ENCODE results near the gene SHB.

The SHB gene

DNA sequence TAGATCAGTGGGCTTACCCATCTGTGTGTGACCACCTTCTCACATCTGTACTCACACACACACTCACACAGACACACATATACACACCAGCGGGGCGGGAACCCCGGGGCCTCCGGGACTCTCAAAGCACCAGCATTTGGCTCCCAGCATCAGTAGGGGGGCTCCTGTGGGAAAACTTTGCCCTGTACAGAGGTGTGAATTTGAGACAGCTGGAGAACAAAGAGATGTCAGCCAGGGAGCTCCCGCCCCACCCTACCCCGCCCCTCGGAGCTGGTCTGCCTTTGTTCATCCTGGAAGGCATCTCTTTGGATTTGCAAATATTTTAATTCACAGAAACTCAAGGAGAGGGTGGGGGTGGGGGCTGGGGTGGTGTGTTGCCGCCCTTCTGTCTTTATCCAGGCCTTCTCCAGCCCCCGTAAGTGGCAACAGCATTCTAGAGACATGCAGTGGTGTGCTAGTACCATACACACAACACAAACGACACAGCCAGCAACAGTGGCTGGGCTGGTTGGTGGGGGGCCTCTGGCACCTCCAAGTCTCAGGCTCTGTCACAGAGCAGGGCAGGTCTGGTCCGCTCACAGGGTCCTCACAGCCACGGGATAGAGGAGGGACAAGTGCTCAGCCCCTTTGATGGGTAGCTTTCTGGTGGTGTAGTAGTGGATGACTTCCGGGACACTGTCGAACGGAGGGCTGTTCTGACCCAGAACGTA is 149.6 kb downstream of the SHB start:
- DNase-seq (ENCODE audit: low read depth), result no peak
- in situ Hi-C loops (cut with HindIII; ENCODE audit: low sequenced_read_pairs), result loop anchor here (25.0 kb wide), 1 partner anchor 318 kb away; no protein-coding TSS in a partner anchor
- H3K4me3 ChIP-seq (ENCODE audit: low read depth, low read length), result no peak overlapping the region
- TF ChIP-seq, protein P1, sequence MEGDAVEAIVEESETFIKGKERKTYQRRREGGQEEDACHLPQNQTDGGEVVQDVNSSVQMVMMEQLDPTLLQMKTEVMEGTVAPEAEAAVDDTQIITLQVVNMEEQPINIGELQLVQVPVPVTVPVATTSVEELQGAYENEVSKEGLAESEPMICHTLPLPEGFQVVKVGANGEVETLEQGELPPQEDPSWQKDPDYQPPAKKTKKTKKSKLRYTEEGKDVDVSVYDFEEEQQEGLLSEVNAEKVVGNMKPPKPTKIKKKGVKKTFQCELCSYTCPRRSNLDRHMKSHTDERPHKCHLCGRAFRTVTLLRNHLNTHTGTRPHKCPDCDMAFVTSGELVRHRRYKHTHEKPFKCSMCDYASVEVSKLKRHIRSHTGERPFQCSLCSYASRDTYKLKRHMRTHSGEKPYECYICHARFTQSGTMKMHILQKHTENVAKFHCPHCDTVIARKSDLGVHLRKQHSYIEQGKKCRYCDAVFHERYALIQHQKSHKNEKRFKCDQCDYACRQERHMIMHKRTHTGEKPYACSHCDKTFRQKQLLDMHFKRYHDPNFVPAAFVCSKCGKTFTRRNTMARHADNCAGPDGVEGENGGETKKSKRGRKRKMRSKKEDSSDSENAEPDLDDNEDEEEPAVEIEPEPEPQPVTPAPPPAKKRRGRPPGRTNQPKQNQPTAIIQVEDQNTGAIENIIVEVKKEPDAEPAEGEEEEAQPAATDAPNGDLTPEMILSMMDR (IDR thresholded peaks at IDR 0.05; ENCODE audit: low read depth, low read length, missing control alignments), result no peak

DNA sequence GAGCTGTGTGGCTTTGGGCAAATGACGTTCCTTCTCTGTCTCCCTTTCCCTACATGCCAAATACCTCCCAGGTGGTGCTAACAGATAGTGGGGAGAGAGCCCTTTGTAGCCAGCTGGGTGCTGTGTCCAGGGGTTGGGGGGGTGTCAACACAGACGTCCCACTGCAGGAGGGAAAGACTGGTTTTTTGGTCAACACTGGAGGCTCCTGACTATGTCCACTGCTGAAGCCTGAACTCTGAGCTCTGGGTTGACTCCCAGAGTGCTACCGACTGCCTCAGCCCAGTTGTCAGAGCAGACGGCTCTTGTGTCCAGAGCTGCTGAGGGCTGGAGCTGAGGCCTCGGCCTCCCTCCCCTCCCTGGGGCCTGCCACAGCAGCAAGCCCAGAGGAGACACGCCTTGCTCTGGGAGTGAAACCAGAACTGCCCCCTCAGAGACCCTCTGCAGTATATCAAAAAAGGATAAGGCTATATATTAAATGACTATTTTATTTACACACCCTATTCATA is 150.3 kb downstream of the SHB start:
- TF ChIP-seq, protein P1 (IDR thresholded peaks at IDR 0.05; ENCODE audit: low read depth, low read length, missing control alignments), result no peak
- in situ Hi-C loops (cut with HindIII; ENCODE audit: low sequenced_read_pairs), result loop anchor here (25.0 kb wide), 1 partner anchor 319 kb away; no protein-coding TSS in a partner anchor
- DNase-seq (ENCODE audit: low read depth), result no peak
- no peak overlapping the region for H3K4me3 ChIP-seq (ENCODE audit: low read depth, low read length)

DNA sequence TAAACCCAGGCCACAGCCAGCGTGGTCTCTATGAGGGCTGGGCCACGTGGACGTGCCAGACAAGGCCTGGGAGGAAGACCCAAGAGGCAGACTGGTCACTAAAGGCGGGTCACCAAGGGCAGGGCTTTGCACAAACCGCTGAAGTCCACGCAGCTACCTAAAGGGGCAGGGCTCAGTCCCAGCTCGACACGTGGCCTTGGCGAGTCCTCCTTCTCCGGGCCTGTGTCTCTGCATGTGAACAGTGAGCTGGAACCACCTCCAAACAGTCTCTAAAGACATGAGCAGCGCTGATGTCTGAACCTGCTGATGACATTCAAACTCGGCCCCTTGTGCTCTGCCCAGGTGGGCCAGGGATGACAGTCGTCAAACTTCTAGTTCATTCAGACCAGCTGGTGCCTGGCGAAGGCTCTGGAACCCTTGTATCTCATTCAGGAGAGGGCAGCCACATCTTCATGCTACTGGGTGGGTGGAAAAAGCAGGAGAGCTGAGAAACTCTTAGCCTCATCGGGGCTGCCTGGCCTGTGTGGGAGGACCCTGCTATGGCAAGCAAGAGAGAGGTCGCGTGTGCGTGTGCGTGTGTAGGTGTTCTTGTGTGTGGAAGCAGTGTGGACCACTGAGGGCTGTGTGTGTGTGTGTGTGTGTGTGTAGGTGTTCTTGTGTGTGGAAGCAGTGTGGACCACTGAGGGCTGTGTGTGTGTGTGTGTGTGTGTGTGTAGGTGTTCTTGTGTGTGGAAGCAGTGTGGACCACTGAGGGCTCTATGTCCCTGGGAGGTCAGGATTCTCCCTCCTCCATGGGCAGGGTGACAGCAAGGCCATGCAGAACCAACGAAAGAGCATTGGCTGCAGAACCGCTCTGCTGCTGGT is 151.0 kb downstream of the SHB start:
- in situ Hi-C loops (cut with HindIII; ENCODE audit: low sequenced_read_pairs), result loop anchor here (25.0 kb wide), 1 partner anchor 319 kb away; no protein-coding TSS in a partner anchor

DNA sequence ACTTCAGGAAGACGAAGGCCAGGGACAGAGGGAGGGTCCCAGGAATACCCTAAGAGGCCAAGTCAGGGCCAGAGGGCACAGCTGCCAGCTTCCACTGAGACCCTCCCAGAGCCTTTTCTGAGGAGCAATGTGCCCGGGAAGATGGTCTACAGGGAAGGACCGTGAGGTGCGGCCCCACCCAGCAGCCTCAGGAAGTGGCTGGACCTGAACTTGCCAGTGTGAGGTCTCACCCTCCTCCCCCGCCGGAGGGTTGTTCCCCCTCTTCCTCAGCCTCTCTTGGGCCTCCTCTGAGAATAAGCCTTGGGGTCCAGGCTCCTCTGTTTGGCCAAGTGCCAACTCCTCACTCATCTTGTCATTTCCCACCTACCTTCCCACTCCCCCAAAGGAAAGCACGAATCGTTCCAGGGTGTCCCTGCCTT is 151.7 kb downstream of the SHB start:
- TF ChIP-seq, protein P1 (IDR thresholded peaks at IDR 0.05; ENCODE audit: low read depth, low read length, missing control alignments), result no peak
- no peak overlapping the region for H3K4me3 ChIP-seq (ENCODE audit: low read depth, low read length)
- in situ Hi-C loops (cut with HindIII; ENCODE audit: low sequenced_read_pairs), result loop anchor here (25.0 kb wide), 1 partner anchor 320 kb away; no protein-coding TSS in a partner anchor
- no peak for DNase-seq (ENCODE audit: low read depth)

More for the DNA sequence above, 151.0 kb downstream of the SHB start:
- H3K4me3 ChIP-seq (ENCODE audit: low read depth, low read length), result no peak overlapping the region
- TF ChIP-seq, protein P1 (IDR thresholded peaks at IDR 0.05; ENCODE audit: low read depth, low read length, missing control alignments), result no peak
- DNase-seq (ENCODE audit: low read depth), result no peak

DNA sequence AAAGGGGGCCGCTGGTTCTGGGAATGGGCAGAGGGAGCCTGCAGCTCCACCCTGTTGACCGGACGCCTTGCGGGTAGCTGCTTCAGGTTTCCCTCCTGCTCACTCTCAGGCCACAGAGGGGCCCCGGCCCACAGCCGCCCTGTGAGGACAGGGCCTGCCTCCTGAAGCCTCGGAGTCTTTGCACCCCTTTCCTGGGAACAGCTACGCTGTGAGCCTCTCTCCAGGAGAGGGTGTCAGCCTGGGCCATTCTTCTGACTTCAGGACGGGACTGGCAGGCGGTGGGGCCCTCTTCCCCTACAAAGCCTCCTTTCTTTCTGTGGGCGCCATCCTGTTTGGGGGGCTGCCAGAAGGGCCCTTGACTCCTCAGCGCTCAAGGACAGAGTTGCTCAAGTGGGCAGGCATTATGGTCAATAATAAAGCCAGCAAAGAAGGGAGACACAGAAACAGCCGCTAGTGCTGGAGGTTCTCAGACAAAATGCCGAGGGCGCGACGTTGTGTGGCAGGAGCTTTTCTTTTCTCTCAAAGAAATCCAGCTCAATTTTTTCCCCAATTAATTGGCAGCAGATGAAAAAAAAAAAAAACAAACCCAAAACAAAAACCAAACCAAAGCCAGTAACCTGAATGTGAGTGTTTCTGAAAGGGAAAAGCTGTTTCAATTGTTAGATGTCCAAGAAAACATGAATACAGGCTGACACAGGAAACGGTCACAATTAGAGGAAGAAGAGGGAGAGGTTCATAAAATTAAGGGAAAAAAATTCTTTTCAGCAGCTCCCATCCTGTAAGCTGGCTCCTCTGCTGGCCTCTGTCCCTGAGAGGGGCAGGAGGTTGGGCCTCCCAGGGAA is 152.3 kb downstream of the SHB start:
- no peak for DNase-seq (ENCODE audit: low read depth)
- in situ Hi-C loops (cut with HindIII; ENCODE audit: low sequenced_read_pairs), result loop anchor here (25.0 kb wide), 1 partner anchor 321 kb away; no protein-coding TSS in a partner anchor
- H3K4me3 ChIP-seq (ENCODE audit: low read depth, low read length), result no peak overlapping the region
- TF ChIP-seq, protein P1 (IDR thresholded peaks at IDR 0.05; ENCODE audit: low read depth, low read length, missing control alignments), result no peak
